Measurements from ENCODE around the gene COQ7.

The COQ7 gene

DNA sequence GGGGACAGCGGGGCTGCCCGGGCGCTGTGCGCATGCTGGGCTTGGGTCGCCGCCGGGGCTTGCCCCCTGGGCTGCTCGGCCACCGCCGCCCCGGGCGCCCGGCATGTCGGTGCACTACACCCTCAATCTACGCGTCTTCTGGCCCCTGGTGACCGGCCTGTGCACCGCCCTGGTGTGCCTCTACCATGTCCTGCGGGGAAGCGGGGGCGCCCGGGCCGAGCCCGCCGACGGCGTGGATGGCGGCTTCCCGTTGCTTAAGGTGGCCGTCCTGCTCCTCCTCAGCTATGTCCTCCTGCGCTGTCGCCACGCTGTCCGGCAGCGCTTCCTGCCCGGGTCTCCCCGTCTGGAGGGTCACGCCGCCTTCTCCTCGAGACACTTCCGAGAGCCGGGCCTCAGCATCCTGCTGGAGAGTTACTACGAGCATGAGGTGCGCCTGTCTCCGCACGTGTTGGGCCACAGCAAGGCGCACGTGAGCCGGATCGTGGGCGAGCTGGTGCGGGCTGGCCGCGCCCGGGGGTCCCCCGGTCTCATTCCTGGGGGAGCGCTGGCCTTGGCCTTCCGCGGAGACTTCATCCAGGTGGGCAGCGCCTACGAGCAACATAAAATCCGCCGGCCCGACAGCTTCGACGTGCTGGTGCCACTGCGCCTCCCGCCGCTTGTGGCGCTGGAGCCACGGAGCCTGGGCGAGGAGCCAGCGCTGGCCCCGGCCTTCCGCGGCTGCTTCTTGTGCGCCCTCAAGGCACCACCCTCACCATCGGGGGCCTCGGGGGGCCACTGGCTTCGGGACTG lies 47.1 kb downstream of the COQ7 start:
- Histone ChIP-seq H3K9ac (no peak overlapping the region), H3K36me3 (ENCODE audit: insufficient read depth) (no peaks in the 10 kb centered on the region), H2AFZ (ENCODE audit: low read depth) (no peak overlapping the region), H3K4me3 (IDR thresholded peaks at IDR 0.05; ENCODE audit: insufficient read depth, low read depth, low read length) (no peak overlapping the region), H3K4me2 (no peak overlapping the region), H3K79me2 (ENCODE audit: insufficient read depth, low read depth) (no peaks in the 10 kb centered on the region), H3K27ac (no peak overlapping the region), H3K4me1 (ENCODE audit: low read depth, poor library complexity, severe bottlenecking) (no peaks in the 10 kb centered on the region), H3K27me3 (ENCODE audit: insufficient read depth, low read depth) (no peaks in the 10 kb centered on the region), H4K20me1 (ENCODE audit: insufficient read depth) (no peaks in the 10 kb centered on the region)
- TF ChIP-seq, protein P1, sequence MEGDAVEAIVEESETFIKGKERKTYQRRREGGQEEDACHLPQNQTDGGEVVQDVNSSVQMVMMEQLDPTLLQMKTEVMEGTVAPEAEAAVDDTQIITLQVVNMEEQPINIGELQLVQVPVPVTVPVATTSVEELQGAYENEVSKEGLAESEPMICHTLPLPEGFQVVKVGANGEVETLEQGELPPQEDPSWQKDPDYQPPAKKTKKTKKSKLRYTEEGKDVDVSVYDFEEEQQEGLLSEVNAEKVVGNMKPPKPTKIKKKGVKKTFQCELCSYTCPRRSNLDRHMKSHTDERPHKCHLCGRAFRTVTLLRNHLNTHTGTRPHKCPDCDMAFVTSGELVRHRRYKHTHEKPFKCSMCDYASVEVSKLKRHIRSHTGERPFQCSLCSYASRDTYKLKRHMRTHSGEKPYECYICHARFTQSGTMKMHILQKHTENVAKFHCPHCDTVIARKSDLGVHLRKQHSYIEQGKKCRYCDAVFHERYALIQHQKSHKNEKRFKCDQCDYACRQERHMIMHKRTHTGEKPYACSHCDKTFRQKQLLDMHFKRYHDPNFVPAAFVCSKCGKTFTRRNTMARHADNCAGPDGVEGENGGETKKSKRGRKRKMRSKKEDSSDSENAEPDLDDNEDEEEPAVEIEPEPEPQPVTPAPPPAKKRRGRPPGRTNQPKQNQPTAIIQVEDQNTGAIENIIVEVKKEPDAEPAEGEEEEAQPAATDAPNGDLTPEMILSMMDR (conservative IDR thresholded peaks at IDR 0.05; ENCODE audit: low read depth, low read length): no peak

GRCh38 chr16:19115148-19116021 lies 48.0 kb downstream of the COQ7 start:
- no peaks in the 10 kb centered on the region for H3K36me3 ChIP-seq (ENCODE audit: insufficient read depth)
- TF ChIP-seq, protein P1 (conservative IDR thresholded peaks at IDR 0.05; ENCODE audit: low read depth, low read length): no peak
- H4K20me1 ChIP-seq (ENCODE audit: insufficient read depth): no peaks in the 10 kb centered on the region
- H3K4me3 ChIP-seq (IDR thresholded peaks at IDR 0.05; ENCODE audit: insufficient read depth, low read depth, low read length): no peak overlapping the region
- H3K4me2 ChIP-seq: no peak overlapping the region
- H3K9ac ChIP-seq: no peak overlapping the region
- H3K4me1 ChIP-seq (ENCODE audit: low read depth, poor library complexity, severe bottlenecking): no peaks in the 10 kb centered on the region
- no peaks in the 10 kb centered on the region for H3K27me3 ChIP-seq (ENCODE audit: insufficient read depth, low read depth)
- no peak overlapping the region for H2AFZ ChIP-seq (ENCODE audit: low read depth)
- H3K79me2 ChIP-seq (ENCODE audit: insufficient read depth, low read depth): no peaks in the 10 kb centered on the region
- no peak overlapping the region for H3K27ac ChIP-seq

DNA sequence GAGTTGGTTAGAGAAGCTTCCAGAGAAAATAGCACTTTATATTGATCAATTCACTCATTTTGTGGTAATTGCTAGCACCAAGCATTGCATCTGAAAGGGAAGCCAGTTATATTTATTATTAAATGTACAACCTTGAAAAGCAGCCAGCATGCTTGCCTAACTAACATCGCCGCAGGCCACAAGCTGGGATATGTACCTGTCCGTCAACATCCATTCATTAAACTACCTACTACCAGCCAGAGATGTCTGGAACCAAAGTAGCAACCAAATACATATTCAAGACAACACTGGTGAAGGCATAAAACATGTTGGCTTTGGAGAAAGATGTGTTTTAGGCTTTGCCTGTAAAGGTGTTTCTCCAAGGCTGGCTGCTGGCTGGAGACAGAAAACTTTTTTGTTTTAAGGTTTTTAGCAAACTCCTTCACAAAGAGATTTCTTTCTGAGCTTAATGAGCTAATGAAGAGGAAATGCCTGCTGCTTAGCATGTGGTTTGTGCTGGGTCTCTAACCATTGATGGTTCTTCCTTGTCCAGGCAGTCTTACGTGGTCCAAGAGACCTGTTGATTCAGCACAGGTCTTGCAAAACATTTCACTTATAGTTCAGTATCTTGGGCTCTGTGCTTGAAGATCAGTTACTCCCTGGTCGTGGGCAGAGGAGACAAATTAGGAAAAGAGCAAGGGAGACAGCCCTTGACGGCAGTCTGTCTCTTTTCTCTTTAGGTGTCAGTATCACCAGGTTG lies 49.5 kb downstream of the COQ7 start:
- Histone ChIP-seq H3K4me3 (IDR thresholded peaks at IDR 0.05; ENCODE audit: insufficient read depth, low read depth, low read length) (no peak overlapping the region), H3K4me2 (no peak overlapping the region), H3K9ac (no peak overlapping the region), H3K27me3 (ENCODE audit: insufficient read depth, low read depth) (no peaks in the 10 kb centered on the region), H3K27ac (no peak overlapping the region), H3K79me2 (ENCODE audit: insufficient read depth, low read depth) (no peaks in the 10 kb centered on the region), H4K20me1 (ENCODE audit: insufficient read depth) (no peaks in the 10 kb centered on the region), H2AFZ (ENCODE audit: low read depth) (no peak overlapping the region), H3K36me3 (ENCODE audit: insufficient read depth) (no peaks in the 10 kb centered on the region), H3K4me1 (ENCODE audit: low read depth, poor library complexity, severe bottlenecking) (no peaks in the 10 kb centered on the region)
- TF ChIP-seq, protein P1 (conservative IDR thresholded peaks at IDR 0.05; ENCODE audit: low read depth, low read length): no peak

DNA sequence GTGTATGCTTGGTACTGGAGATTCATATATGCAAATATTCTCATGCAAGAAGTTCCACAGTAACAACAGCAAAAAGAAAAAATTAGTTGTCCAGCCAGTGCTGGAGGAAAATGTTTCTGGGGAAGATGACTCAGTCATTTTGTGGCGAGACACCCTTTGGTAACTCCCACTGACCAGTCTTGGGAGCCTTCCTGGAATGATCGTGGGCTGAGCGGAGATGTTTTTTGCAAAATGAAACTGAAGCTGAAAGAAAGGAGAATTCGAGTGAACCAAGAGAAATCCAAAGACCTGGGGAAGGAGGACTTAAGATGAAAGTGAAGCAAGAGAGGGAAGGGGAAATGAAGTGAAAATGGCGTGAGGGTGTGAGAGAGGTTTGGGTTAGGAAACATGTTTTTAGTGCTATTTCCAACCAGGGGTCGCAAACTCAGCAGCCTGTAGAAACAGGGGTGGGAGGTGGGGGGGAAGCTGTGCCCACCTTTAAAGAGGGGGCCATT lies 51.6 kb downstream of the COQ7 start:
- no peak overlapping the region for H3K4me3 ChIP-seq (IDR thresholded peaks at IDR 0.05; ENCODE audit: insufficient read depth, low read depth, low read length)
- H3K4me2 ChIP-seq: no peak overlapping the region

More for the DNA sequence above, 51.6 kb downstream of the COQ7 start:
- Histone ChIP-seq H3K27ac (no peak overlapping the region), H3K27me3 (ENCODE audit: insufficient read depth, low read depth) (no peaks in the 10 kb centered on the region), H3K9ac (no peak overlapping the region), H3K79me2 (ENCODE audit: insufficient read depth, low read depth) (no peaks in the 10 kb centered on the region), H3K36me3 (ENCODE audit: insufficient read depth) (no peaks in the 10 kb centered on the region), H4K20me1 (ENCODE audit: insufficient read depth) (no peaks in the 10 kb centered on the region), H3K4me1 (ENCODE audit: low read depth, poor library complexity, severe bottlenecking) (no peaks in the 10 kb centered on the region), H2AFZ (ENCODE audit: low read depth) (no peak overlapping the region)
- TF ChIP-seq, protein P1 (conservative IDR thresholded peaks at IDR 0.05; ENCODE audit: low read depth, low read length): no peak

All from KMS-11 (cell line).